Duodenal mucosa (tissue), 2 donors: ENCODE results near the gene PFKL.

Experiments
- H3K27ac ChIP-seq: one replicate; pipeline ENCODE4 v1.7.0; 2013; ENCODE audit warnings: low read depth, low read length
- H3K27me3 ChIP-seq, 2 donors: one replicate each; pipeline ENCODE4 v1.7.0; 2013; ENCODE audit warnings: low read length in 2 of 2, control low read depth in 1 of 2; ENCODE audit not compliant: insufficient read depth in 2 of 2, control insufficient read depth in 1 of 2
- H3K36me3 ChIP-seq, 2 donors: one replicate each; pipeline ENCODE4 v1.7.0; 2013; ENCODE audit warnings: low read length in 2 of 2, control low read depth in 1 of 2; ENCODE audit not compliant: insufficient read depth in 2 of 2, control insufficient read depth in 1 of 2
- H3K4me1 ChIP-seq, 2 donors: one replicate each; pipeline ENCODE4 v1.7.0; 2013; ENCODE audit warnings: low read length in 2 of 2, control low read depth in 1 of 2; ENCODE audit not compliant: insufficient read depth in 2 of 2, control insufficient read depth in 1 of 2
- H3K4me3 ChIP-seq, 2 donors: one replicate each; pipeline ENCODE4 v1.7.0; 2013; ENCODE audit warnings: low read length in 2 of 2, low read depth in 1 of 2
- H3K9ac ChIP-seq, 2 donors: one replicate each; pipeline ENCODE4 v1.7.0; 2013; ENCODE audit warnings: low read length in 2 of 2, low read depth in 1 of 2
- H3K9me3 ChIP-seq, 2 donors: one replicate each; pipeline ENCODE4 v1.7.0; 2013; ENCODE audit warnings: low read length in 2 of 2, control low read depth in 1 of 2; ENCODE audit not compliant: control insufficient read depth in 1 of 2

Gene PFKL

DNA sequence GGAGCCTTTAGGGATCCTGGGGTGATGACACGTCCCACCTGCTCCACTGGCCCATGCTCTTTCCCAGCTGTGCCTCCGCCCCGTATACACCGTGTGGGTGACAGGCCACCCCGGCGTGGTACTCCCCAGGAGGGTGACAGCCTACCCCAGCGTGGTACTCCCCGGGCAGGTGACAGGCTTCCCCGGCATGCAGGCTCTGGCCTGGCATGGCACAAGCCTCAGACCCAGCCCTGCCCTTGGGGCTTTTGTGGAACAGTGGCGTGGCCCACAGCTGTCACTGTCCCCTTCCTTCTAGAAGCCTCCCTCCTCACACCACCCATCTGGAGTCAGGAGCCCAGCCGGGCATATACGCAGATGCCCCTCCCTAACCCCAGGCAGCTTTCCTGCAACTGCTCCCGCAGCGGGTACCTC lies 4.7 kb upstream of the PFKL start:
- Histone ChIP-seq H3K27me3 (no peaks in the 10 kb centered on the region), H3K9me3 (no peaks in the 10 kb centered on the region), H3K4me3 (no peak overlapping the region), H3K27ac (no peak overlapping the region), H3K9ac (no peak overlapping the region), H3K4me1 (peaks cover 11 to 17% of the 10 kb centered on the region in 2 donors), H3K36me3 (no peaks in the 10 kb centered on the region)

DNA sequence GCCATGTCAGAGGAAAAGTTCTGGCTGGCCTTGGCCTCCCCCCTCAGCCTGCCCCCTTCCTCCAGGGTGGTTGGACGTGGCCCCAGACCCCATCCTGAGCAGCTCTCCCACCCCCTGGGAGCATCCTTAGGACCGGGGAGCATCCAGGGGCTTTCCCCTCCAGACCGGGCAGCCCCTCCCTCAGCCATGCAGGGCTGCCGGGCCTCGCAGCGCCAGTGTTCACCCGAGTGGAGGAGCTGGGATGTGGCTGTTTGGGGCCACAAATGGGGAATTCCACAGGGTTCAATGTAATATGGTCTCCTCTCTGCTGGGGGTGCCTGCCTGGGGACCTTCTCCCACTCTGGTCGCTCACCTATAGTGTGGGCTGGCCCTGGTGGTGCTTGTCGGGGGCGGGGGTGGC lies 4.2 kb upstream of the PFKL start:
- Histone ChIP-seq H3K9ac (no peak overlapping the region), H3K4me3 (no peak overlapping the region), H3K27ac (no peak overlapping the region), H3K9me3 (no peaks in the 10 kb centered on the region), H3K36me3 (no peaks in the 10 kb centered on the region), H3K4me1 (peaks cover 11 to 17% of the 10 kb centered on the region in 2 donors), H3K27me3 (no peaks in the 10 kb centered on the region)

DNA sequence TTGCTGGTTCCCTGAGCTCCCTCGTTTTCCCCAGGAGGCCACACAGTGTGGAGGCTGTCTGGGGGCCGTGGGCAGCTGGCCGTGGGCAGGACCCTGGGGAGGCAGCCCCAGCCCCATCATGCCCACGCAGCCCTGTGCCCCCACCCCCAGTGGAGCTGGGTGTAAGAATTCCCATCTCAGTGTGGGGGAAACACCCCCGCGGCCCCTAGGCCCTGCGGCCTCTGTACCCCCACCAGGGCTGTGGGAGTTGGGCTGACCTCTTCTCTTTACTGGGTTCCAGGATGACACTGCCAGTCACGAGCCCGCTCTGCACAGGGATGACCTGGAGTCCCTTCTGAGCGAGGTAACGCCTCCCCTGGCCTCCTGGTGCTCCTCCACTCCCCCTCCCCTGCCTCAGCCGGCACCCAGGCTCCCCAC lies 3.7 kb upstream of the PFKL start:
- H3K9me3 ChIP-seq, result no peaks in the 10 kb centered on the region
- no peaks in the 10 kb centered on the region for H3K36me3 ChIP-seq
- no peak overlapping the region for H3K4me3 ChIP-seq
- no peak overlapping the region for H3K9ac ChIP-seq
- no peaks in the 10 kb centered on the region for H3K27me3 ChIP-seq
- H3K4me1 ChIP-seq, result peaks cover 16 to 22% of the 10 kb centered on the region in 2 donors
- H3K27ac ChIP-seq, result no peak overlapping the region

DNA sequence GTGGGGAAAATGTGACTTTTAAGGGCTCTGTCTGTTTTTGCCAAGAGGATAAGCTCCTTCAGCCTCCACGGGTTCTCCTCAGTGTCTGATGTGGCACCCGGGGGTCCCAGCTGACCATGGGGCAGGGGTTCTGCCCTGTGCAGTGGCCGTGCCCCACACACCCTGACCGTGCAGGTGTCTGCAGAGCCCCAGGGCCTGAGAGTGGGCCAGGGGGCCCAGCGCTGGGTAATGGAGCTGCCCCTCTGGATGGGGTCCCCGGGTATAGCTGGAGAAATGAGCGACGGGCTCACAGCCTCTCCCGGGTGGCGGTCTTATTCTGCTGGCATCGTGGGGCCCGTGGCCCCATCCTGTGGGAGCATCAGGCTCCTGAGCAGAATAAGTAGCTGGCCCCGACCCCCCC lies 2.9 kb upstream of the PFKL start:
- Histone ChIP-seq H3K27me3 (no peaks in the 10 kb centered on the region), H3K27ac (no peak overlapping the region), H3K9ac (no peak overlapping the region), H3K4me3 (no peak overlapping the region), H3K9me3 (no peaks in the 10 kb centered on the region), H3K36me3 (no peaks in the 10 kb centered on the region), H3K4me1 (peaks cover 22 to 30% of the 10 kb centered on the region in 2 donors)

DNA sequence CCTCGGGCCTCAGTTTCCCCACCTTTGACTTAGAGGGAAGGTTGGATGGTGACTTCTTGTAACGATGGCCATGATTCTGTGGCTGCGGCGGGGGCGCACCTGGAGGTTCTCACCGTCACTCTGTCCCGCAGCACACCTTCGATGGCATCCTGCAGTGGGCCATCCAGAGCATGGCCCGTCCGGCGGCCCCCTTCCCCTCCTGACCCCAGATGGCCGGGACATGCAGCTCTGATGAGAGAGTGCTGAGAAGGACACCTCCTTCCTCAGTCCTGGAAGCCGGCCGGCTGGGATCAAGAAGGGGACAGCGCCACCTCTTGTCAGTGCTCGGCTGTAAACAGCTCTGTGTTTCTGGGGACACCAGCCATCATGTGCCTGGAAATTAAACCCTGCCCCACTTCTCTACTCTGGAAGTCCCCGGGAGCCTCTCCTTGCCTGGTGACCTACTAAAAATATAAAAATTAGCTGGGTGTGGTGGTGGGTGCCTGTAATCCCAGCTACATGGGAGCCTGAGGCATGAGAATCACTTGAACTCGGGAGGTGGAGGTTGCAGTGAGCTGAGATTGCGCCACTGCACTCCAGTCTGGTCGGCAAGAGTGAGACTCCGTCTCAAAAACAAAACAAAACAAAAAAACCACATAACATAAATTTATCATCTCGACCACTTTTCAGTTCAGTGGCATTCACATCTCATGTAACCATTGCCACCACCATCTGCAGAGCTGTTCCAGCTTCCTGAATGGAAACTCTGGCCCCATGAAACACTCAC lies 2.1 kb upstream of the PFKL start:
- no peak overlapping the region for H3K27ac ChIP-seq
- H3K4me1 ChIP-seq, result peaks cover 30 to 38% of the 10 kb centered on the region in 2 donors
- no peak overlapping the region for H3K4me3 ChIP-seq
- no peak overlapping the region for H3K9ac ChIP-seq
- H3K9me3 ChIP-seq, result no peaks in the 10 kb centered on the region
- H3K36me3 ChIP-seq, result no peaks in the 10 kb centered on the region
- H3K27me3 ChIP-seq, result no peaks in the 10 kb centered on the region

DNA sequence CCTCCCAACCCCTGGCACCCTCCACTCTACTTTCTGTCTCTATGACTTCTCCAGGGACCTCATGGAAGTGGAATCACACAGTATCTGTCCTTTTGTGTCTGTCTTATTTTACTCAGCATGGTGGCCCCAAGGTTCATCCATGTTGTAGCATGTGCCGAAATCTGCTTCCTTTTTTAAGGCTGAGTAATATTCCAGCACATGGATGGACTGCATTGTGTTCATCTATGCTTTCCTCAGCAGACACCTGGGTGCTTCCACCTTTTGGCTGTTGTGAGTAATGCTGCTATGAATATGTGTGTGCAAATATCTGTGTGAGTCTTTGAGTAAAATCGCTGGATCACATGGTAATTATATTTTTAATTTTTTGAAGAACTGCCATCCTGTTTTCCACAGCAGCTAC lies 1.6 kb upstream of the PFKL start:
- H3K9me3 ChIP-seq, result no peaks in the 10 kb centered on the region
- H3K4me1 ChIP-seq, result peaks cover 32 to 44% of the 10 kb centered on the region in 2 donors
- no peaks in the 10 kb centered on the region for H3K36me3 ChIP-seq
- no peak overlapping the region for H3K4me3 ChIP-seq
- no peak overlapping the region for H3K27ac ChIP-seq
- H3K27me3 ChIP-seq, result no peaks in the 10 kb centered on the region
- no peak overlapping the region for H3K9ac ChIP-seq

DNA sequence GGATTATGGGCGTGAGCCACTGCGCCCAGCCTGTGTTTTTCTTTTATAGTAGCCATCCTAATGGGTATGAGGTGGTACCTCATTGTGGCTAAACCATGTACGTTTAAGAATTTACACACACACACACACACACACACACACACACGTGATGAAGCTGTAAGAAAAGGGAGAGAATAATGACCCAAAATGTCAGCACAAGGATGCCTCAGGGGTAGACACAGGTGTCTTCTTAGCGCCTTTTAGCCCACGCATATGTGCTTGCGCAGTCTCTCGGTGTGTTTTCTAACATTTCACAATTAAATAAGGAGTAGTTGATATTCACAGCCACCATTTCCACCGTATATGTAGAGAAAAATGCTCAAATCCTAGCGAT lies 782 bp upstream of the PFKL start:
- peak overlapping the region; percentile 58 to 75 for H3K9ac ChIP-seq
- H3K27me3 ChIP-seq, result no peaks in the 10 kb centered on the region
- H3K4me1 ChIP-seq, result peaks cover 39 to 52% of the 10 kb centered on the region in 2 donors
- no peaks in the 10 kb centered on the region for H3K9me3 ChIP-seq
- H3K4me3 ChIP-seq, result peak overlapping the region; percentile 70 to 93
- no peaks in the 10 kb centered on the region for H3K36me3 ChIP-seq
- H3K27ac ChIP-seq, result peak overlapping the region; percentile 78

DNA sequence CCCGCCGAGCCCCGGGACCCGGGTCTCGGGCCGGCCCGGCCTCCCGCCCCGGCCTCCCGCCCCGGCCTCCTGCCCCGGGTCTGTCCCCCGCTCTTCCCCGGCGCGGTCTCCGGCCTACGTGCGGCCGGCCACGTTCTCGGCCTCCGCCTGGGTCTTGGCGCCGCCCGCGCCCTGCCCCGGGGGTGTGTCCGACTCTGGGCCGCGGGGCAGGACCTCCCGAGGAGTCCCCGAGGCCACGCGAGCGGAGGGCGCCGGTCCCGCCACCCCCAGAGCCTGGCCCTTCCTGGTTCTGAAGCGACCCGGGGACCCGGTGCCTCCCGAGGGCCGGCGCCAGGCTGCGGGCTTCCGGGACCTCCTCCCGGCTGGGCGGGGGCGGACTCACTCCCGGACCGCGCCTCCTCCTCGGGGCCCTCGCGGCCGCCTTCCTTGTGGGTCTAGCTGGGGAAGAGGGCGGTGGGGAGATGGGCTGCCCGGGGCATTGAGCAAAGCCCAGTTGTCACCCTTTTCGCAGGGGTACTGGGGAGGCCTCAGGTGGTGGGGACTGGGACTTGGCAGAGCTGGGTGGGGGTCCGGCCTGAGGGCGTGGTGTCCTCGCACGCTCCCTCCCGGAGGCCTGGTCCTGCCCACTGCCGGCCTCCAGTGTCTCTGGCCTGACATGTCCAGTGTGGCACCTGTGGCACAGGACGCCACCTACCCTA lies 558 bp downstream of the PFKL start:
- H3K9ac ChIP-seq, result peak overlapping the region; percentile 77 to 81
- no peaks in the 10 kb centered on the region for H3K27me3 ChIP-seq
- no peaks in the 10 kb centered on the region for H3K9me3 ChIP-seq
- H3K4me1 ChIP-seq, result peaks cover 51 to 65% of the 10 kb centered on the region in 2 donors
- peak overlapping the region; percentile 82 for H3K27ac ChIP-seq
- H3K4me3 ChIP-seq, result peak overlapping the region; percentile 87 to 93
- H3K36me3 ChIP-seq, result no peaks in the 10 kb centered on the region

DNA sequence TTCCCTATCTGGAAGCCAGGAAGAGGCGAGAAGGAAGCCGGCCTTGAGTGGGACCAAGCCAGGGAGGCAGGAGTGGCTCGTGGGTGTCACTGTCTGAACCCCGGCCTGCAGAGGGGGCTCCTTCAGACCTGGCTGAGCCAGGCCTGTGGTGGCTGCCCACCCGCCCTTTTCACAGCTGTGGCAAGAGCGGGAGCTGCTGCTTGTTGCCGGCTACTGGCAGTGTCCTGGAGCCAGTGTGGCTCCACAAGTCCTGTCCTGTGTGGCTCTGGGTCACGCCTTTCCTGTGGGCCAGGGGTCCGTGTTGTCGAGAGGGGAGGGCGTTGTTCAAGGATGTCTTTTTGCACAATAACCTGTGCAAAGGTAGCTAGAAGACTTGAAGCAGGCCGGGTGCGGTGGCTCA lies 1.3 kb downstream of the PFKL start:
- H3K27ac ChIP-seq, result peak overlapping the region; percentile 82
- peak overlapping the region; percentile 87 to 93 for H3K4me3 ChIP-seq
- no peaks in the 10 kb centered on the region for H3K9me3 ChIP-seq
- peaks cover 0 to 3% of the 10 kb centered on the region in 2 donors for H3K36me3 ChIP-seq
- H3K9ac ChIP-seq, result peak overlapping the region; percentile 77 to 81
- H3K27me3 ChIP-seq, result no peaks in the 10 kb centered on the region
- H3K4me1 ChIP-seq, result peaks cover 52 to 69% of the 10 kb centered on the region in 2 donors

DNA sequence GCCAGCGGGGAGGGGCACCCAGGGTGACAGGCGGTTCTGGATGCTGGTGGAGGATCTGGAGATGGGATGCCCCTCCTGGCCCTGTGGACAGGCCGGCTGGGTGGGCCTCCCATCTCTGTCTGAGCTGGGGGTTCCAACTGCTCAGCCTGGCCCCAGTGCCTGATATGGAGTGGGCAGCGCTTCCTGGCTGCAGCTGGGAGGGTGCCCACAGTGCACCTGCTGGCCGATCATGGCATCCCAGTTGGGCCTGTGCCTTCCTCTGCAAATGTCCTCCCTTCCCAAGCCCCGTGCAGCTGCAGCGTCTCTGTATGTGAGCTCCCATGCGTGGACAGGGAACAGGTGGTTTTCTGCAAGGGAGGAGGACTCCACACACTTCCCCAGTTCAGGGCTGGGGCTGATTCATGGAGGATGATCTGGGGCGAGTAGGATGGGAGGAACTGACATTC lies 2.1 kb downstream of the PFKL start:
- Histone ChIP-seq H3K27ac (peak overlapping the region; percentile 81), H3K27me3 (no peaks in the 10 kb centered on the region), H3K4me1 (peaks cover 52 to 69% of the 10 kb centered on the region in 2 donors), H3K9me3 (no peaks in the 10 kb centered on the region), H3K36me3 (peaks cover 5 to 9% of the 10 kb centered on the region in 2 donors), H3K9ac (peak overlapping the region; percentile 33 to 74), H3K4me3 (peak overlapping the region; percentile 87 to 93)
